ENCODE data around the gene ADCY5.

The ADCY5 gene

DNA sequence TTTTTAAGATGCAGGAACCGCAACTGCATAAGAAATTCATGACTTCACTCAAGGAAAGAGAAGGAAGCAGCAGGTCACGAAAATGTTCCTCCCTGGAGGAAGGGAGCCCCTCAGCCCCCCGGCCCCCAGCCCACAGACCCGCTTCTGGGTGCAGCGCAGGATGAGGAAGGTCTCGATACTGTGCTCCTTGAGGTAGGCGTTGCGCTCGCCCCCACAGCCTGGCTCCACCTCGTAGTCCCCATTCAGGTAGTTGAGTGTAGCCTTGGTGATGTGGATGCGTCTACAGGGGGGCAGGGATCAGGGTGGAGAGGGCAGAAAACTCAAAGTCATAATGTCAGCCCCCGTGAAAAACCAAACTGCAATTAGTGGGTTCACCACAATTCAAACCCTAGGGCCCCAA is 121.4 kb downstream of the ADCY5 start:
- TF ChIP-seq, protein P1, sequence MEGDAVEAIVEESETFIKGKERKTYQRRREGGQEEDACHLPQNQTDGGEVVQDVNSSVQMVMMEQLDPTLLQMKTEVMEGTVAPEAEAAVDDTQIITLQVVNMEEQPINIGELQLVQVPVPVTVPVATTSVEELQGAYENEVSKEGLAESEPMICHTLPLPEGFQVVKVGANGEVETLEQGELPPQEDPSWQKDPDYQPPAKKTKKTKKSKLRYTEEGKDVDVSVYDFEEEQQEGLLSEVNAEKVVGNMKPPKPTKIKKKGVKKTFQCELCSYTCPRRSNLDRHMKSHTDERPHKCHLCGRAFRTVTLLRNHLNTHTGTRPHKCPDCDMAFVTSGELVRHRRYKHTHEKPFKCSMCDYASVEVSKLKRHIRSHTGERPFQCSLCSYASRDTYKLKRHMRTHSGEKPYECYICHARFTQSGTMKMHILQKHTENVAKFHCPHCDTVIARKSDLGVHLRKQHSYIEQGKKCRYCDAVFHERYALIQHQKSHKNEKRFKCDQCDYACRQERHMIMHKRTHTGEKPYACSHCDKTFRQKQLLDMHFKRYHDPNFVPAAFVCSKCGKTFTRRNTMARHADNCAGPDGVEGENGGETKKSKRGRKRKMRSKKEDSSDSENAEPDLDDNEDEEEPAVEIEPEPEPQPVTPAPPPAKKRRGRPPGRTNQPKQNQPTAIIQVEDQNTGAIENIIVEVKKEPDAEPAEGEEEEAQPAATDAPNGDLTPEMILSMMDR (conservative IDR thresholded peaks at IDR 0.05; ENCODE audit: control insufficient read depth, insufficient read depth, low read depth, low read length), result no peak
- no peak overlapping the region for H3K4me3 ChIP-seq (ENCODE audit: control insufficient read depth, low read depth, low read length)
- DNase-seq (ENCODE audit: low read depth), result no peak

DNA sequence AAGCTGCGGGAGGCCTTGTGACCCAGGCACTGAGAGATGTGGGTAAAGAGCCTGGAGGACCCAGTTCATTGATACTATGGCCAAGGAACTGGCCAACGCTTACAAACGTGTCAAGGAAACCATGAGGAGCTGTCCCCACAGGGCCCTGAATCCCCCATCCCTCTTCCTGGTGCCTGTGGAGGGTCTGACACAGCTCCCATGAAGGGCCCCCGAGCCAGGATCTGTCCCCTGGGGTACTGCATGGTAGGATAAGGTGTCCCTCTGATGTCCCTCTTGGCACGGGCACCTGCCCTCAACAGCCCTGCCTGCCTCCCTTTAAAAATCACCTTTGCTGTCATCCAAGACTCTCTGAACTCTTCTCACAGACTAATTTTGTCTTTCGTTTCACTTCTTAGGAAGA is 122.4 kb downstream of the ADCY5 start:
- no peak overlapping the region for H3K4me3 ChIP-seq (ENCODE audit: control insufficient read depth, low read depth, low read length)
- no peak for DNase-seq (ENCODE audit: low read depth)
- TF ChIP-seq, protein P1 (conservative IDR thresholded peaks at IDR 0.05; ENCODE audit: control insufficient read depth, insufficient read depth, low read depth, low read length), result no peak

GRCh38 chr3:123325766-123326256 is 123.1 kb downstream of the ADCY5 start:
- H3K4me3 ChIP-seq (ENCODE audit: control insufficient read depth, low read depth, low read length), result no peak overlapping the region
- TF ChIP-seq, protein P1 (conservative IDR thresholded peaks at IDR 0.05; ENCODE audit: control insufficient read depth, insufficient read depth, low read depth, low read length), result no peak

GRCh38 chr3:123324880-123325765 is 123.8 kb downstream of the ADCY5 start:
- DNase-seq (ENCODE audit: low read depth), result no peak
- no peak overlapping the region for H3K4me3 ChIP-seq (ENCODE audit: control insufficient read depth, low read depth, low read length)
- TF ChIP-seq, protein P1 (conservative IDR thresholded peaks at IDR 0.05; ENCODE audit: control insufficient read depth, insufficient read depth, low read depth, low read length), result no peak

More at GRCh38 chr3:123325766-123326256, 123.1 kb downstream of the ADCY5 start:
- DNase-seq (ENCODE audit: low read depth), result no peak

DNA sequence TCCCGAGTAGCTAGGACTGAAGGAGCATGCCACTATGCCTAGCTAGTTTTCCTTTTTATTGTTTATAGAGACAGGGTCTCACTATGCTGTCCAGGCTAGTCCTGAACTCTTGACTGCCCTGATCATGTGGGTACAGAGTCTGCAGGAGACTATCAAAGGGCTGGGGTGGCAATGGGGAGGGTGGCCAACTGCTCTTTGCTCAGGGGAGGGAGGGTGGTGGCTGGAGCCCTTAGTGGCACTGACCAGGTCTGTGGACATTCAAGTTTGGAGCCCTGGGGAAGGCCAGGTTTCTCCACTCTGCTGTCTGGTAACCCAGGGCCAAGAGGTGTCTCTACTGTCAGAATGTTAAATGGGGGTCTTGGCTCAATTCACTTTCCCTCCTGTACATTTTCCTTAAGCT is 125.1 kb downstream of the ADCY5 start:
- H3K4me3 ChIP-seq (ENCODE audit: control insufficient read depth, low read depth, low read length), result no peak overlapping the region
- TF ChIP-seq, protein P1 (conservative IDR thresholded peaks at IDR 0.05; ENCODE audit: control insufficient read depth, insufficient read depth, low read depth, low read length), result no peak
- no peak for DNase-seq (ENCODE audit: low read depth)

- no peak for DNase-seq (ENCODE audit: low read depth)
These were observed 126.0 kb downstream of the ADCY5 start for GRCh38 chr3:123322866-123323265.

More at GRCh38 chr3:123322866-123323265, 126.0 kb downstream of the ADCY5 start:
- TF ChIP-seq, protein P1 (conservative IDR thresholded peaks at IDR 0.05; ENCODE audit: control insufficient read depth, insufficient read depth, low read depth, low read length), result no peak
- H3K4me3 ChIP-seq (ENCODE audit: control insufficient read depth, low read depth, low read length), result no peak overlapping the region

Measured in fibroblast of mammary gland (primary cell).